Testis (tissue), 3 donors: ENCODE data around the gene EMC8. TPM values are rescaled to one million over a fixed set of nuclear protein-coding genes. Genes with fewer than 3 reads are reported as not detected.

Experiments
- DNase-seq: peaks from one replicate; pipeline ENCODE4 v3.0.0-alpha.2; 2019
- H3K27ac ChIP-seq, 2 donors: fragments of 200-600 bp; sonication (generic); one replicate each; pipeline ENCODE4 v1.5.1; 2019
- H3K27me3 ChIP-seq: fragments of 200-600 bp; sonication (generic); one replicate; pipeline ENCODE4 v1.5.1; 2019
- H3K36me3 ChIP-seq: fragments of 200-600 bp; sonication (generic); one replicate; pipeline ENCODE4 v1.5.1; 2017; ENCODE audit warnings: low read depth; ENCODE audit errors: missing control alignments
- H3K4me1 ChIP-seq: fragments of 200-600 bp; sonication (generic); one replicate; pipeline ENCODE4 v1.5.1; 2019
- H3K4me3 ChIP-seq, 2 donors: fragments of 200-600 bp; sonication (generic); one replicate each; pipeline ENCODE4 v1.5.1; 2017 to 2019
- H3K9me3 ChIP-seq: fragments of 200-600 bp; sonication (generic); one replicate; pipeline ENCODE4 v1.5.1; 2017
- POLR2A ChIP-seq: fragments of 450-650 bp; IDR thresholded peaks from one replicate; pipeline ENCODE4 v1.6.1; 2017; ENCODE audit warnings: antibody characterized with exemption, mild to moderate bottlenecking, moderate library complexity
- WGBS, 2 donors: methylation state at CpG; one replicate each; pipeline ENCODE4 v1.1.5; 2018; 5-methylcytosine and 5-hydroxymethylcytosine counted together
- intact Hi-C: fragments of 100-400 bp; cut with DNase I; formaldehyde crosslinking; loops from one replicate; pipeline ENCODE4 v1.15.1; 2023; ENCODE audit warnings: low total_unique reads
- polyA plus RNA-seq: library from polyadenylated mRNA; stranded (reverse); fragments of 350-450 nt; fragmentation: Illumina TruSeq; extraction: RNeasy Lipid Tissue Mini Kit (QIAGEN cat#74804); gene quantifications from one replicate; pipeline ENCODE4 v1.2.3, GENCODE V29; 2014; ENCODE audit warnings: low read depth, low replicate concordance; ENCODE audit not compliant: insufficient read depth
- total RNA-seq, 2 donors: library from RNA; depleted of rRNA; stranded (reverse); fragments of >200 nt; gene quantifications; one replicate each; pipeline ENCODE4 v1.2.3, GENCODE V29; 2016
- TF ChIP-seq, protein P1 (sequence below), 3 experiments: fragments of 450-650 bp in 2 of 3; fragments of 200-600 bp in 1 of 3; sonication (generic) in 1 of 3; IDR thresholded peaks; one replicate each; pipeline ENCODE4 v1.5.1; 2016 to 2019; ENCODE audit warnings: antibody characterized with exemption in 3 of 3, mild to moderate bottlenecking in 2 of 3, moderate library complexity in 1 of 3

EMC8 gene
- total and polyA plus RNA-seq, 3 donors from 2014 or later, result 38.7 to 57.3 (median 44.2) TPM

DNA sequence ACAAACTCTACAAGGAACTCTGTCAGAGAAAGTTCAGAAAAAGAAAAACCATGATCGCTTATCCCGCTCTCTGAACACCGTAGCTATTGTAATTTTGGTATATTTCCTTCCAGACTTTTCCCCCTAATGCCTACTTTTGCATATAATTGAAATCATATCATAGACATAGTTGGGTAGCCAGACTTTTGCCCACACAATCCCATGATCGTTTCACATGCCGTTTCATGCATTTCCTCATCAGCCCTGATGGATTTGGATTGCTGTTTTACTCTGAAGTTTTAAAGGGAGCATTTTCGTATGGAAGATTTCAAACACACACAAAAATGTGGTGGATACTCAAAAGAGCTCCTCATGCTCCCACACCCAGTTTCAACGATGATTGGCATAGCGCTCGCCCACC lies 31.5 kb upstream of the EMC8 start:
- no peak overlapping the region for H3K4me3 ChIP-seq
- TF ChIP-seq POLR2A, result no peak
- TF ChIP-seq, protein P1, sequence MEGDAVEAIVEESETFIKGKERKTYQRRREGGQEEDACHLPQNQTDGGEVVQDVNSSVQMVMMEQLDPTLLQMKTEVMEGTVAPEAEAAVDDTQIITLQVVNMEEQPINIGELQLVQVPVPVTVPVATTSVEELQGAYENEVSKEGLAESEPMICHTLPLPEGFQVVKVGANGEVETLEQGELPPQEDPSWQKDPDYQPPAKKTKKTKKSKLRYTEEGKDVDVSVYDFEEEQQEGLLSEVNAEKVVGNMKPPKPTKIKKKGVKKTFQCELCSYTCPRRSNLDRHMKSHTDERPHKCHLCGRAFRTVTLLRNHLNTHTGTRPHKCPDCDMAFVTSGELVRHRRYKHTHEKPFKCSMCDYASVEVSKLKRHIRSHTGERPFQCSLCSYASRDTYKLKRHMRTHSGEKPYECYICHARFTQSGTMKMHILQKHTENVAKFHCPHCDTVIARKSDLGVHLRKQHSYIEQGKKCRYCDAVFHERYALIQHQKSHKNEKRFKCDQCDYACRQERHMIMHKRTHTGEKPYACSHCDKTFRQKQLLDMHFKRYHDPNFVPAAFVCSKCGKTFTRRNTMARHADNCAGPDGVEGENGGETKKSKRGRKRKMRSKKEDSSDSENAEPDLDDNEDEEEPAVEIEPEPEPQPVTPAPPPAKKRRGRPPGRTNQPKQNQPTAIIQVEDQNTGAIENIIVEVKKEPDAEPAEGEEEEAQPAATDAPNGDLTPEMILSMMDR (IDR thresholded peaks at IDR 0.05), result no peak
- WGBS, 2 donors, result 87 to 92% methylated on average over 9 of the region's 9 CpGs
- no peaks in the 10 kb centered on the region for H3K27me3 ChIP-seq
- no peaks in the 10 kb centered on the region for H3K4me1 ChIP-seq
- H3K9me3 ChIP-seq, result no peaks in the 10 kb centered on the region
- H3K36me3 ChIP-seq, result no peaks in the 10 kb centered on the region
- intact Hi-C loops, result no loop called here
- no peak for DNase-seq
- H3K27ac ChIP-seq, result no peak overlapping the region

DNA sequence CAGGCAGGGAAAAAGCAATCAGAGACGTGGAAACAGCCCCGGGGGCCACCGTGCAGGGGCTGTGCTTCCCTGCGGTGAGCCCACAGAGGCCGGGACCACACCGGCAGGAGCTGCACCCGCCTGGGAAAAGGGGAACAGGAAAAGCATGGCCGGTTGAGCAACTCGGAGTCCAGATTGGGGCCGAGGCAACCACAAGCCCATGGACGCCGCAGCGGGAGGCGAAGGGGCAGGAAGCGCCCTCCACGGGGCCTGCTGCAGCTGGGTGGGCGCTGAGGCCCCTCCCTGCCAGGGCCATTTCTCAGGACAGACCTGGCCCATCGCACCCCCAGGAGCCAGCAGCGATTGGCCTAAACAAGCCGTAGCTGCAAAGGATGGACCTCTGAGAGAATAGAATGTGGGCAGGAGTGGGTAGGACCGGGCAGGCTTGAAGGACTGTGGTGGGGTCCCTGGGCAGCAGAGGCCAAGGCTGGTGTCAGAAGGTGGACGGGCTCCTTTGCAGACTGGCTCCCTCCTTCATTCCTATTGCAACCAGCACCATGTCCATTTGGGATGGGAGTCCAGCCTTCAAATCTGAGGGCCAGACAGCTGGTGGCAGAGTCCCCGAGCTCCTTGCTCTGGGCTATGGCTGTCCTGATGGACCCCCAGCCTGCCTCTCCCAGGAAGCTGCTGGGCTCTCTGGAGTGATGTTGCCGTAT lies 30.6 kb upstream of the EMC8 start:
- intact Hi-C loops, result loop anchor here (10.0 kb wide), 2 partner anchors 155 to 185 kb away; no protein-coding TSS in a partner anchor
- Histone ChIP-seq H3K27ac (no peak overlapping the region), H3K36me3 (no peaks in the 10 kb centered on the region), H3K4me3 (no peak overlapping the region), H3K9me3 (no peaks in the 10 kb centered on the region), H3K27me3 (no peaks in the 10 kb centered on the region), H3K4me1 (no peaks in the 10 kb centered on the region)
- WGBS, 2 donors, result 77 to 84% methylated on average over 11 to 24 of the region's 24 CpGs
- TF ChIP-seq, protein P1 (IDR thresholded peaks at IDR 0.05), result no peak
- no peak for TF ChIP-seq POLR2A
- DNase-seq, result no peak

DNA sequence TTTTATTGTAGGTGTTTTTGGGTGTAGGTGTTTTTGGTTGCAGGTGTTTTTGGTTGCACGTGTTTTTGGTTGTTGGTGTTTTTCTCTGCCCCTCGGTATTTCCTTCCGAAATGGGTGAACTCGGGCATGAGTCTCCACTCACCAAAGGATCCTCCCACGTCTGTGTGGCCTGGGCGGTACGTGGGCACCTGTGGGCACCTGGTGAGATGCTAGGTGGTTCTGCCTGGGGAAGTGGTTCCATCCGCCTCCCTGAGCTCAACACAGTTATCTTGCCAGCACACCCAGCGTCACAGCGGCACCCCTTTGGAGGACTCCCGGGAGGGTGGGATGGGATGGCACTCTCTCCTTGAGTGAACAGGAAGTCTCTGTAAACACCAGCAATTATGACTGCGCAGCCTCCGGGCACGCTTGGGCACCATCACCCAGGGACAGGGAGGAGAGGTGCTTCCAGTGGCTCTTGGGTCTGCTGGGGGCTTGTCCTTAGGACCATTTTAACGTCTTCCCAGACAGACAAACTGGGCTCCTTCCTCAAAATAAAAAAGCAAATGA lies 29.9 kb upstream of the EMC8 start:
- DNase-seq, result no peak
- Histone ChIP-seq H3K9me3 (no peaks in the 10 kb centered on the region), H3K27me3 (no peaks in the 10 kb centered on the region), H3K4me1 (no peaks in the 10 kb centered on the region), H3K27ac (no peak overlapping the region), H3K4me3 (no peak overlapping the region), H3K36me3 (no peaks in the 10 kb centered on the region)
- TF ChIP-seq POLR2A, result no peak
- TF ChIP-seq, protein P1 (IDR thresholded peaks at IDR 0.05), result no peak
- intact Hi-C loops, result loop anchor here (10.0 kb wide), 2 partner anchors 156 to 186 kb away; no protein-coding TSS in a partner anchor
- 84 to 86% methylated on average over 11 to 15 of the region's 15 CpGs for WGBS, 2 donors

DNA sequence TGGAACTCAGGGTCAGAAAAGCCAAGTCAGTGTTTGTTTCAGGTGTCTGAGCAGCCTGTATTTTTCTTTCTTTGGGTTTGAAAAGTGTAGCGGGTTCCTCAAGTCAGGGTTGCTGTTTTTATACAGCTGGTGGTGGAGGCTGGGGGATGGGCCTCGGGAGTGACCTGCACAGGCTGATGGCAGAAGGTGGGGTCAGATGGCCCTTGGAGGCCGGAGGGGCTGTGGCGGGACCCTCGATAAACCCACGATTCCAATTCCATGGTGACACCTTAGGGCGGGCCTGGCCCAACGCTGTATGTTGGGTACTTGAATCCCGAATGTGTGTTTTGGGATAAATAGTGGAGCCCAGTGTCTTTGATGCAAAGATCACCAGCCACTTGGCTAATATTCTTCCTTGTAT lies 28.8 kb upstream of the EMC8 start:
- Histone ChIP-seq H3K27ac (no peak overlapping the region), H3K9me3 (no peaks in the 10 kb centered on the region), H3K4me3 (no peak overlapping the region), H3K36me3 (no peaks in the 10 kb centered on the region), H3K4me1 (no peaks in the 10 kb centered on the region), H3K27me3 (no peaks in the 10 kb centered on the region)
- no peak for DNase-seq
- WGBS, 2 donors, result 78 to 85% methylated on average over 9 of the region's 9 CpGs
- intact Hi-C loops, result loop anchor here (10.0 kb wide), 2 partner anchors 157 to 187 kb away; no protein-coding TSS in a partner anchor
- no peak for TF ChIP-seq POLR2A

DNA sequence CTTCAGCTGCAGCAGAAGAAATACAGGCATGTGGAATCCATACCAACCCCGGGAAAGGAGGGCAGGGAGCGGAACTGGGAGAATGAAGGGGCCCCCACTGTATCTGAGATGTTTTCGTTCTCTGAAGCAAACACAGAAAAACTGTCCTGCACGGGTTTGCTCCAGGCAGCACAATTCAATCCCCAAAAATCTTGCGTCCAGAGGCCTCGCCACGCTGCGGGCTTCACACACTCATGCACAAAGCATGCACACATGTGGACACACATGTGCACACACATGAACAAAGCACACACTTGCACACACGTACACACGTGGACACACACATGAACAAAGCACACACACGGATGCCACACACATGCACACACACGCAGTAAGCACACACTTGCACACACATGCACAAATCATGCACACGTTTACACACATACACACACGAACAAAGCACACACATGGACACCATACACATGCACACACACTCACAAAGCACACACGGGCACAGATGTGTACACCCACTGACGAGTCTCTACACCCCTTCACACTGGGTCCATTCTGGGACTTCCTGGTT lies 27.4 kb upstream of the EMC8 start:
- WGBS, 2 donors, result 75 to 90% methylated on average over 13 to 16 of the region's 16 CpGs

More for the DNA sequence above, 27.4 kb upstream of the EMC8 start:
- Histone ChIP-seq H3K9me3 (no peaks in the 10 kb centered on the region), H3K4me1 (no peaks in the 10 kb centered on the region), H3K27ac (no peak overlapping the region), H3K27me3 (no peaks in the 10 kb centered on the region), H3K4me3 (no peak overlapping the region), H3K36me3 (no peaks in the 10 kb centered on the region)
- TF ChIP-seq POLR2A, result no peak
- TF ChIP-seq, protein P1 (IDR thresholded peaks at IDR 0.05), result no peak
- intact Hi-C loops, result loop anchor here (10.0 kb wide), 2 partner anchors 158 to 188 kb away; no protein-coding TSS in a partner anchor
- DNase-seq, result no peak
